Liver (tissue), 9 donors: ENCODE data around the gene ALDOA. TPM values are rescaled to one million over a fixed set of nuclear protein-coding genes. Genes with fewer than 3 reads are reported as not detected.

ENCODE experiments used
- DNase-seq: peaks from one replicate; pipeline ENCODE4 v3.0.0-alpha.2; 2017; ENCODE audit warnings: low spot score
- H3K27ac ChIP-seq, 2 donors: one replicate each; pipeline ENCODE4 v1.7.0; 2013; ENCODE audit warnings: inconsistent platforms in 2 of 2, low read length in 2 of 2, control low read depth in 1 of 2, low read depth in 1 of 2, mild to moderate bottlenecking in 1 of 2
- H3K27me3 ChIP-seq, 4 donors: one replicate each; pipeline versions ENCODE4 v1.6.1 to v1.7.0; 2013; ENCODE audit warnings: low read length in 3 of 4, inconsistent platforms in 1 of 4, mild to moderate bottlenecking in 1 of 4, moderate library complexity in 1 of 4; ENCODE audit not compliant: control insufficient read depth in 4 of 4, insufficient read depth in 4 of 4
- H3K36me3 ChIP-seq, 4 donors: one replicate each; pipeline versions ENCODE4 v1.6.1 to v1.7.0; 2013; ENCODE audit warnings: low read length in 3 of 4, mild to moderate bottlenecking in 3 of 4, low read depth in 1 of 4, moderate library complexity in 1 of 4; ENCODE audit not compliant: control insufficient read depth in 4 of 4, insufficient read depth in 3 of 4
- H3K4me1 ChIP-seq, 4 donors: one replicate each; pipeline versions ENCODE4 v1.6.1 to v1.7.0; 2013; ENCODE audit warnings: low read length in 3 of 4, mild to moderate bottlenecking in 3 of 4, moderate library complexity in 1 of 4; ENCODE audit not compliant: control insufficient read depth in 4 of 4, insufficient read depth in 4 of 4
- H3K4me3 ChIP-seq, 3 donors: one replicate each; pipeline versions ENCODE4 v1.6.1 to v1.7.0; 2013; ENCODE audit warnings: low read length in 3 of 3, control low read depth in 1 of 3, low read depth in 1 of 3, mild to moderate bottlenecking in 1 of 3
- H3K9ac ChIP-seq, 2 donors: one replicate each; pipeline ENCODE4 v1.7.0; 2013; ENCODE audit warnings: low read length in 2 of 2, mild to moderate bottlenecking in 2 of 2, moderate library complexity in 2 of 2, control low read depth in 1 of 2, low read depth in 1 of 2
- H3K9me3 ChIP-seq, 4 donors: one replicate each; pipeline versions ENCODE4 v1.6.1 to v1.7.0; 2013; ENCODE audit warnings: low read length in 3 of 4; ENCODE audit not compliant: control insufficient read depth in 4 of 4
- ATF3 ChIP-seq: IDR thresholded peaks from 2 replicates; pipeline ENCODE4 v1.6.1; 2016; ENCODE audit warnings: antibody characterized with exemption
- EGR1 ChIP-seq, 2 donors: IDR thresholded peaks; 2 replicates each; pipeline ENCODE4 v1.6.1; 2016 to 2018; ENCODE audit warnings: antibody characterized with exemption in 2 of 2, low read depth in 2 of 2
- FOXA1 ChIP-seq: IDR thresholded peaks from 2 replicates; pipeline ENCODE4 v1.6.1; 2016; ENCODE audit warnings: antibody characterized with exemption
- FOXA2 ChIP-seq: IDR thresholded peaks from 2 replicates; pipeline ENCODE4 v1.6.1; 2016; ENCODE audit warnings: antibody characterized with exemption
- GABPA ChIP-seq, 2 donors: IDR thresholded peaks in 1 of 2; conservative IDR thresholded peaks in 1 of 2; 2 replicates each; pipeline ENCODE4 v1.6.1; 2016; ENCODE audit warnings: antibody characterized with exemption in 2 of 2, mild to moderate bottlenecking in 1 of 2, moderate library complexity in 1 of 2
- HNF4A ChIP-seq, 2 donors: conservative IDR thresholded peaks; 2 replicates each; pipeline ENCODE4 v1.6.1; 2016; ENCODE audit warnings: antibody characterized with exemption in 2 of 2, mild to moderate bottlenecking in 2 of 2
- HNF4G ChIP-seq: IDR thresholded peaks from 2 replicates; pipeline ENCODE4 v1.6.1; 2016; ENCODE audit warnings: antibody characterized with exemption
- JUND ChIP-seq, 2 donors: IDR thresholded peaks; 2 replicates each; pipeline ENCODE4 v1.6.1; 2016; ENCODE audit warnings: antibody characterized with exemption in 2 of 2
- MAX ChIP-seq: IDR thresholded peaks from 2 replicates; pipeline ENCODE4 v1.6.1; 2016; ENCODE audit warnings: antibody characterized with exemption
- NR2F2 ChIP-seq: IDR thresholded peaks from 2 replicates; pipeline ENCODE4 v1.6.1; 2016; ENCODE audit warnings: antibody characterized with exemption
- RAD21 ChIP-seq, 2 donors: IDR thresholded peaks; 2 replicates each; pipeline ENCODE4 v1.6.1; 2016; ENCODE audit warnings: antibody characterized with exemption in 2 of 2, mild to moderate bottlenecking in 2 of 2
- REST ChIP-seq: IDR thresholded peaks from 2 replicates; pipeline ENCODE4 v1.6.1; 2016; ENCODE audit warnings: antibody characterized with exemption, mild to moderate bottlenecking
- RXRA ChIP-seq, 2 donors: IDR thresholded peaks; 2 replicates each; pipeline ENCODE4 v1.6.1; 2017 to 2018; ENCODE audit warnings: antibody characterized with exemption in 2 of 2, mild to moderate bottlenecking in 1 of 2
- SP1 ChIP-seq: IDR thresholded peaks from 2 replicates; pipeline ENCODE4 v1.6.1; 2018; ENCODE audit warnings: antibody characterized with exemption, mild to moderate bottlenecking
- TAF1 ChIP-seq: conservative IDR thresholded peaks from 2 replicates; pipeline ENCODE4 v1.6.1; 2016; ENCODE audit warnings: antibody characterized with exemption, mild to moderate bottlenecking
- YY1 ChIP-seq: IDR thresholded peaks from 2 replicates; pipeline ENCODE4 v1.6.1; 2016; ENCODE audit warnings: antibody characterized with exemption, mild to moderate bottlenecking
- WGBS: extraction: QIAGEN DNeasy Blood & Tissue Kit; methylation state at CpG from one replicate; pipeline ENCODE4 v1.1.7; 2013; 5-methylcytosine and 5-hydroxymethylcytosine counted together
- polyA plus RNA-seq, 2 donors: library from polyadenylated mRNA; stranded (reverse) in 1 of 2; unstranded in 1 of 2; fragments of 200-250 nt in 1 of 2; fragments of >200 nt in 1 of 2; fragmentation: Nextera tagmentation in 1 of 2; extraction: Ambion mirVana in 1 of 2; gene quantifications; one replicate each; pipeline versions ENCODE4 v1.2.1 to v1.2.3, GENCODE V29; 2013 to 2015
- total RNA-seq, 2 donors: library from RNA; depleted of rRNA; stranded (reverse); fragments of >200 nt; gene quantifications; one replicate each; pipeline ENCODE4 v1.2.3, GENCODE V29; 2014
- TF ChIP-seq, protein P1 (sequence below): fragments of 150-350 bp; IDR thresholded peaks from 2 replicates; pipeline ENCODE4 v1.5.1; 2017; ENCODE audit warnings: improper control_type of control experiment, low read depth, low read length; ENCODE audit not compliant: missing input control
- TF ChIP-seq, protein P2 (sequence below): IDR thresholded peaks from 2 replicates; pipeline ENCODE4 v1.6.1; 2016; ENCODE audit warnings: antibody characterized with exemption
- donor health status: healthy.
- donor health status: healthy.
- donor health status: healthy.
- donor health status: healthy.
- donor health status: healthy.

The ALDOA gene
- total and polyA plus RNA-seq, 4 donors, result 96.8 to 251 (median 121) TPM

DNA sequence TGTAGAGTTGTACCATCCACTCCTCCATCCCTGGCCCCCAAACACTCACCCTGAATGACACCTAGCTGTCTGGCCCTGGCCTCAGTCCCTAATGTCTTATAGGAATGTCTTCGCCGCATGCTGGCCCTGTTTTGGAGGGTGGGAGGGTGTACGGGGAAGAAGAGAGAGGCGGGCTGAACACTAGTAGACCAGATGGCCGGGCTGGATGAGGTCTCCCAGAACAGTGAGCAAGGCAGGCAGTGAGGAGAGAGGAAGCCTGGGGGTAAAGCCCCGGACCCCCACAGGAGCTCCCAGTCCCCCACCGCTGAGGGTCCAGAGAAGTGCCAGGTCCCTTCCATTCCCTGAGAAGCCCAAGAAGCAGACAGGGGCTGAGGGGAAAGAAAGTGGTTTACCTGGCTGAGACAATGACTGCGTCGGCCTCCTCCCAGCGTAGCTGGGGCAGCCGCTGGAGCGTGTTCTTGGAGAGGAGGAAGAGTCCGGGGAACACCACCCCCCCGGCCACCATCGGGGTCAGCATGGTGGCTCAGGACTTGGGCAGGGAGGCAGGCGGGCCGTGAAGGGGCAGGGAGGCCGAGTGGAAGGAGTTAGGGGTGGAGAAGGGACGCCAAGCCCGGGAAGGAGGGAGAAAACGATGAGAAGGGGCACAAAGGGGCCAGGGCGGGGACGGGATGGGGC, 35.4 kb upstream of the ALDOA start (continued):
- TF ChIP-seq, protein P1, sequence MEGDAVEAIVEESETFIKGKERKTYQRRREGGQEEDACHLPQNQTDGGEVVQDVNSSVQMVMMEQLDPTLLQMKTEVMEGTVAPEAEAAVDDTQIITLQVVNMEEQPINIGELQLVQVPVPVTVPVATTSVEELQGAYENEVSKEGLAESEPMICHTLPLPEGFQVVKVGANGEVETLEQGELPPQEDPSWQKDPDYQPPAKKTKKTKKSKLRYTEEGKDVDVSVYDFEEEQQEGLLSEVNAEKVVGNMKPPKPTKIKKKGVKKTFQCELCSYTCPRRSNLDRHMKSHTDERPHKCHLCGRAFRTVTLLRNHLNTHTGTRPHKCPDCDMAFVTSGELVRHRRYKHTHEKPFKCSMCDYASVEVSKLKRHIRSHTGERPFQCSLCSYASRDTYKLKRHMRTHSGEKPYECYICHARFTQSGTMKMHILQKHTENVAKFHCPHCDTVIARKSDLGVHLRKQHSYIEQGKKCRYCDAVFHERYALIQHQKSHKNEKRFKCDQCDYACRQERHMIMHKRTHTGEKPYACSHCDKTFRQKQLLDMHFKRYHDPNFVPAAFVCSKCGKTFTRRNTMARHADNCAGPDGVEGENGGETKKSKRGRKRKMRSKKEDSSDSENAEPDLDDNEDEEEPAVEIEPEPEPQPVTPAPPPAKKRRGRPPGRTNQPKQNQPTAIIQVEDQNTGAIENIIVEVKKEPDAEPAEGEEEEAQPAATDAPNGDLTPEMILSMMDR, result no peak
- TF ChIP-seq ATF3 (no peak), RAD21 (IDR thresholded peaks at IDR 0.05) (no peak), EGR1 (IDR thresholded peaks at IDR 0.05; ENCODE audit: low read depth in 2 of 2) (no peak)
- TF ChIP-seq, protein P2, sequence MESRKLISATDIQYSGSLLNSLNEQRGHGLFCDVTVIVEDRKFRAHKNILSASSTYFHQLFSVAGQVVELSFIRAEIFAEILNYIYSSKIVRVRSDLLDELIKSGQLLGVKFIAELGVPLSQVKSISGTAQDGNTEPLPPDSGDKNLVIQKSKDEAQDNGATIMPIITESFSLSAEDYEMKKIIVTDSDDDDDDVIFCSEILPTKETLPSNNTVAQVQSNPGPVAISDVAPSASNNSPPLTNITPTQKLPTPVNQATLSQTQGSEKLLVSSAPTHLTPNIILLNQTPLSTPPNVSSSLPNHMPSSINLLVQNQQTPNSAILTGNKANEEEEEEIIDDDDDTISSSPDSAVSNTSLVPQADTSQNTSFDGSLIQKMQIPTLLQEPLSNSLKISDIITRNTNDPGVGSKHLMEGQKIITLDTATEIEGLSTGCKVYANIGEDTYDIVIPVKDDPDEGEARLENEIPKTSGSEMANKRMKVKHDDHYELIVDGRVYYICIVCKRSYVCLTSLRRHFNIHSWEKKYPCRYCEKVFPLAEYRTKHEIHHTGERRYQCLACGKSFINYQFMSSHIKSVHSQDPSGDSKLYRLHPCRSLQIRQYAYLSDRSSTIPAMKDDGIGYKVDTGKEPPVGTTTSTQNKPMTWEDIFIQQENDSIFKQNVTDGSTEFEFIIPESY, result no peak

GRCh38 chr16:30030841-30031413, 34.6 kb upstream of the ALDOA start, which contains the start of gene TLCD3B:
TSS of gene TLCD3B (minus strand) at chr16:30031271. CDS start at chr16:30030527, 744 bp downstream.
- Histone ChIP-seq H3K9me3 (no peaks in the 10 kb centered on the region), H3K9ac (no peak within 1 kb of the TSS), H3K36me3 (no peaks in the 10 kb centered on the region), H3K27ac (no peak within 1 kb of the TSS), H3K4me3 (no peak within 1 kb of the TSS), H3K4me1 (no peaks in the 10 kb centered on the region), H3K27me3 (peaks cover 0 to 3% (median under 1%) of the 10 kb centered on the region in 4 donors)
- DNase-seq, result no peak
- no peak for TF ChIP-seq HNF4A (conservative IDR thresholded peaks at IDR 0.05)
- no peak for TF ChIP-seq GABPA (IDR thresholded peaks at IDR 0.05 in 1 of 2, conservative IDR thresholded peaks at IDR 0.05 in 1 of 2)
- no peak for TF ChIP-seq JUND (IDR thresholded peaks at IDR 0.05)
- TF ChIP-seq ATF3, result no peak
- TF ChIP-seq HNF4G, result no peak
- no peak for TF ChIP-seq SP1
- no peak for TF ChIP-seq MAX
- no peak for TF ChIP-seq RXRA (IDR thresholded peaks at IDR 0.05)
- no peak for TF ChIP-seq EGR1 (IDR thresholded peaks at IDR 0.05; ENCODE audit: low read depth in 2 of 2)
- 4% methylated on average over 27 of the region's 27 CpGs for WGBS

DNA sequence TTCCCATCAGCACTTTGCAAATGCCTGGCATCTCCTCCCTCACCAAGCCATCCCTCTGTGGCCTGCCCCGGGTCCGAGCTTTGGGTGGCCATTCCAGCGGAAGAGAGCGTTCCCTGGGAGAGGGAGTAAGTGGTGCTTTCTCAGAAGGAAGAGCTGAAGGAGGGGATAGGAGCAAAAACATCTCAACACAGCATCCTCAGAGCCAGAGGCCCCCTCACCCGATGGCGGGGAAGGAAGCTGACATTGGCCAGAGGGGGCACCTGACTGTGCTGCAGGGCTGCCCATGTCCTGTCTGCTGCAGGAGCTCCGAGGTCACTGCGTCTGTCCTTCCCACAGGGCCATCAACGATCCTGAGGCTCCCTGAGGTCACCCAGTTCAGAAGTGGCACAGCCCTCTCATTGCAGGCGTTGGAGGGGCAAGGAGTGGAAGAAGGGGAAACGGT, 34.1 kb upstream of the ALDOA start:
- 26% methylated on average over 11 of the region's 11 CpGs for WGBS
- Histone ChIP-seq H3K9ac (no peak overlapping the region), H3K4me1 (no peaks in the 10 kb centered on the region), H3K9me3 (no peaks in the 10 kb centered on the region), H3K36me3 (no peaks in the 10 kb centered on the region), H3K27ac (no peak overlapping the region), H3K4me3 (no peak overlapping the region), H3K27me3 (peaks cover 0 to 3% (median under 1%) of the 10 kb centered on the region in 4 donors)
- DNase-seq, result no peak
- TF ChIP-seq TAF1, result no peak
- TF ChIP-seq YY1, result no peak
- no peak for TF ChIP-seq NR2F2
- no peak for TF ChIP-seq HNF4G
- TF ChIP-seq HNF4A (conservative IDR thresholded peaks at IDR 0.05), result no peak
- TF ChIP-seq ATF3, result no peak
- TF ChIP-seq SP1, result no peak
- TF ChIP-seq JUND (IDR thresholded peaks at IDR 0.05), result no peak
- no peak for TF ChIP-seq FOXA2
- TF ChIP-seq FOXA1, result no peak
- no peak for TF ChIP-seq EGR1 (IDR thresholded peaks at IDR 0.05; ENCODE audit: low read depth in 2 of 2)
- no peak for TF ChIP-seq RXRA (IDR thresholded peaks at IDR 0.05)
- TF ChIP-seq MAX, result no peak
- TF ChIP-seq REST, result no peak
- no peak for TF ChIP-seq RAD21 (IDR thresholded peaks at IDR 0.05)
